ENCODE data around the gene PARP16. TPM values are rescaled to one million over a fixed set of nuclear protein-coding genes. Genes with fewer than 3 reads are reported as not detected.

PARP16 gene, protein sequence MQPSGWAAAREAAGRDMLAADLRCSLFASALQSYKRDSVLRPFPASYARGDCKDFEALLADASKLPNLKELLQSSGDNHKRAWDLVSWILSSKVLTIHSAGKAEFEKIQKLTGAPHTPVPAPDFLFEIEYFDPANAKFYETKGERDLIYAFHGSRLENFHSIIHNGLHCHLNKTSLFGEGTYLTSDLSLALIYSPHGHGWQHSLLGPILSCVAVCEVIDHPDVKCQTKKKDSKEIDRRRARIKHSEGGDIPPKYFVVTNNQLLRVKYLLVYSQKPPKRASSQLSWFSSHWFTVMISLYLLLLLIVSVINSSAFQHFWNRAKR
- total RNA-seq, result 10 to 100 TPM; 20.8 to 21.4 TPM
- 10 to 100 TPM; 27.1 to 27.2 TPM for polyA plus RNA-seq

GRCh38 chr15:65286704-65287519 is at the start of gene PARP16:
TSS of gene PARP16 (minus strand) at chr15:65286883. CDS start at chr15:65286426, 457 bp downstream.
- Mint-ChIP-seq H3K27me3 (no peaks in the 10 kb centered on the region), H3K9me3 (no peaks in the 10 kb centered on the region), H3K36me3 (peaks cover 0 to 7% of the 10 kb centered on the region in 2 donors), H3K27ac (peak within 1 kb of the TSS; percentile 80 to 97 (median 95)), H3K4me1 (peaks cover 28 to 43% (median 34%) of the 10 kb centered on the region in 4 donors), H3K4me3 (peak within 1 kb of the TSS; percentile 87 to 92 (median 90))
- Histone ChIP-seq H3K27me3 (ENCODE audit: insufficient read depth, low read length) (no peaks in the 10 kb centered on the region), H3K9me3 (ENCODE audit: control insufficient read depth in 1 of 2, low read length in 2 of 2) (no peaks in the 10 kb centered on the region), H3K4me3 (ENCODE audit: low read length in 2 of 2) (peak within 1 kb of the TSS; percentile 68 to 78), H3K36me3 (ENCODE audit: insufficient read depth, low read length) (no peaks in the 10 kb centered on the region), H3K27ac (ENCODE audit: low read depth, low read length) (peak within 1 kb of the TSS; percentile 86), H3K4me1 (ENCODE audit: insufficient read depth, low read length) (peaks cover 29% of the 10 kb centered on the region)
- intact Hi-C loops (cut with micrococcal nuclease), result loop anchor here (1.0 to 5.0 kb wide), 5 partner anchors 8 to 1125 kb away; partner anchors contain the start of genes CLPX, PPIB, RNU5B-1 and SPG21
- DNase-seq, result peak; percentile 89 to 92 (median 90)
- POLR2A ChIA-PET (ENCODE audit: partially characterized antibody), result interaction anchor here (0.5 to 5.3 kb wide), 21 partner anchors 9 to 1277 kb away, joined by 3 to 92 read pairs (median 4); partner anchors contain the start of genes CLPX, INTS14, PDCD7 and RNU5A-1
- CTCF ChIA-PET (ENCODE audit: partially characterized antibody), result interaction anchor here (0.8 to 4.3 kb wide), 12 partner anchors 9 to 253 kb away, joined by 3 to 36 read pairs (median 5); partner anchors contain the start of genes CLPX and RNU5B-1

- ChIA-PET CTCF (ENCODE audit: partially characterized antibody) (no interaction called here), POLR2A (ENCODE audit: partially characterized antibody) (no interaction called here)
- Mint-ChIP-seq H3K4me3 (no peak overlapping the region), H3K4me1 (no peaks in the 10 kb centered on the region), H3K27ac (no peak overlapping the region), H3K27me3 (peaks cover 6 to 10% of the 10 kb centered on the region in 2 donors), H3K9me3 (peaks cover 0 to 1% (median 0%) of the 10 kb centered on the region in 8 donors), H3K36me3 (no peaks in the 10 kb centered on the region)
- no peaks in the 10 kb centered on the region for H3K4me1 ChIP-seq (ENCODE audit: insufficient read depth, low read length)
- H3K36me3 ChIP-seq (ENCODE audit: insufficient read depth, low read length), result no peaks in the 10 kb centered on the region
- intact Hi-C loops (cut with micrococcal nuclease), result no loop called here
- no peak for DNase-seq
- no peaks in the 10 kb centered on the region for H3K27me3 ChIP-seq (ENCODE audit: insufficient read depth, low read length)
- no peak overlapping the region for H3K4me3 ChIP-seq (ENCODE audit: low read length in 2 of 2)
- H3K27ac ChIP-seq (ENCODE audit: low read depth, low read length), result no peak overlapping the region
- H3K9me3 ChIP-seq (ENCODE audit: control insufficient read depth in 1 of 2, low read length in 2 of 2), result no peaks in the 10 kb centered on the region
Measured at GRCh38 chr15:65335278-65336055, 48.8 kb upstream of the PARP16 start.

- H3K27me3 ChIP-seq (ENCODE audit: insufficient read depth, low read length), result no peaks in the 10 kb centered on the region
- no peak for DNase-seq
- no peak overlapping the region for H3K27ac ChIP-seq (ENCODE audit: low read depth, low read length)
- no peaks in the 10 kb centered on the region for H3K36me3 ChIP-seq (ENCODE audit: insufficient read depth, low read length)
- H3K27me3 Mint-ChIP-seq, result peaks cover 3 to 11% of the 10 kb centered on the region in 2 donors
- ChIA-PET POLR2A (ENCODE audit: partially characterized antibody) (no interaction called here), CTCF (ENCODE audit: partially characterized antibody) (no interaction called here)
- intact Hi-C loops (cut with micrococcal nuclease), result no loop called here
- H3K4me3 Mint-ChIP-seq, result no peak overlapping the region
- H3K9me3 ChIP-seq (ENCODE audit: control insufficient read depth in 1 of 2, low read length in 2 of 2), result no peaks in the 10 kb centered on the region
- H3K4me1 ChIP-seq (ENCODE audit: insufficient read depth, low read length), result no peaks in the 10 kb centered on the region
- H3K27ac Mint-ChIP-seq, result no peak overlapping the region
- H3K36me3 Mint-ChIP-seq, result no peaks in the 10 kb centered on the region
- H3K4me1 Mint-ChIP-seq, result no peaks in the 10 kb centered on the region
- H3K9me3 Mint-ChIP-seq, result no peaks in the 10 kb centered on the region
- H3K4me3 ChIP-seq (ENCODE audit: low read length in 2 of 2), result no peak overlapping the region
Measured at GRCh38 chr15:65334586-65335231, 48.0 kb upstream of the PARP16 start.

DNA sequence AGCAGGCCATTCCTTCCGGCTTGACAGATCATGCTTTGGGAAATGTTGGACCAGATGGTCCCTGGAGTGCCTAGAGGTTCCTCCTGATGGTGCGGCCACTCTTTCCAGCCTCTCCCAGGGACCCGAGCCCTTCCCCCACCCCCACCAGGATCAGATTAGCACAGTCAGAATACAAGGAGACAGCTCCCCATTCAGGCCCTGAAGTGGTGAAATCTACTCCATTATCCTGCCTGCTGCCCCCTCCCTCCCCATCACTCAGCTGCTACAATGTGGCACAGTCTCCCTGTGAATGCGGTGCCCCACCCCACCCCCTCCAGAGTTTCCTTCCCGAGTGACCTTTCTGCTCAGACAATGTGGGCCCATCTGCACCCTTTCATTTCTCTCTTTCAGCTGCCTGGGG is 47.2 kb upstream of the PARP16 start:
- Histone ChIP-seq H3K36me3 (ENCODE audit: insufficient read depth, low read length) (no peaks in the 10 kb centered on the region), H3K4me3 (ENCODE audit: low read length in 2 of 2) (no peak overlapping the region), H3K27ac (ENCODE audit: low read depth, low read length) (no peak overlapping the region), H3K27me3 (ENCODE audit: insufficient read depth, low read length) (no peaks in the 10 kb centered on the region), H3K4me1 (ENCODE audit: insufficient read depth, low read length) (no peaks in the 10 kb centered on the region), H3K9me3 (ENCODE audit: control insufficient read depth in 1 of 2, low read length in 2 of 2) (no peaks in the 10 kb centered on the region)
- Mint-ChIP-seq H3K4me3 (no peak overlapping the region), H3K27me3 (peaks cover 1 to 9% of the 10 kb centered on the region in 2 donors), H3K9me3 (no peaks in the 10 kb centered on the region), H3K4me1 (no peaks in the 10 kb centered on the region), H3K36me3 (no peaks in the 10 kb centered on the region), H3K27ac (no peak overlapping the region)
- intact Hi-C loops (cut with micrococcal nuclease), result no loop called here
- ChIA-PET CTCF (ENCODE audit: partially characterized antibody) (no interaction called here), POLR2A (ENCODE audit: partially characterized antibody) (no interaction called here)
- no peak for DNase-seq

- no peak for DNase-seq
- H3K27ac Mint-ChIP-seq, result no peak overlapping the region
- H3K27me3 ChIP-seq (ENCODE audit: insufficient read depth, low read length), result no peaks in the 10 kb centered on the region
- H3K4me1 Mint-ChIP-seq, result no peaks in the 10 kb centered on the region
- H3K4me3 ChIP-seq (ENCODE audit: low read length in 2 of 2), result no peak overlapping the region
- intact Hi-C loops (cut with micrococcal nuclease), result no loop called here
- POLR2A ChIA-PET (ENCODE audit: partially characterized antibody), result no interaction called here
- no peaks in the 10 kb centered on the region for H3K4me1 ChIP-seq (ENCODE audit: insufficient read depth, low read length)
- H3K27me3 Mint-ChIP-seq, result peaks cover 0 to 9% of the 10 kb centered on the region in 2 donors
- H3K27ac ChIP-seq (ENCODE audit: low read depth, low read length), result no peak overlapping the region
- CTCF ChIA-PET (ENCODE audit: partially characterized antibody), result no interaction called here
- no peaks in the 10 kb centered on the region for H3K9me3 ChIP-seq (ENCODE audit: control insufficient read depth in 1 of 2, low read length in 2 of 2)
- no peak overlapping the region for H3K4me3 Mint-ChIP-seq
- H3K36me3 ChIP-seq (ENCODE audit: insufficient read depth, low read length), result no peaks in the 10 kb centered on the region
- H3K9me3 Mint-ChIP-seq, result no peaks in the 10 kb centered on the region
- no peaks in the 10 kb centered on the region for H3K36me3 Mint-ChIP-seq
Measured at GRCh38 chr15:65333148-65333820, 46.6 kb upstream of the PARP16 start.

- POLR2A ChIA-PET (ENCODE audit: partially characterized antibody), result no interaction called here
- H3K4me3 ChIP-seq (ENCODE audit: low read length in 2 of 2), result no peak overlapping the region
- H3K4me1 ChIP-seq (ENCODE audit: insufficient read depth, low read length), result no peaks in the 10 kb centered on the region
- intact Hi-C loops (cut with micrococcal nuclease), result no loop called here
- no peaks in the 10 kb centered on the region for H3K9me3 ChIP-seq (ENCODE audit: control insufficient read depth in 1 of 2, low read length in 2 of 2)
- Mint-ChIP-seq H3K9me3 (no peaks in the 10 kb centered on the region), H3K27me3 (peaks cover 0 to 9% of the 10 kb centered on the region in 2 donors), H3K4me3 (no peak overlapping the region), H3K27ac (no peak overlapping the region), H3K36me3 (no peaks in the 10 kb centered on the region), H3K4me1 (no peaks in the 10 kb centered on the region)
- H3K27ac ChIP-seq (ENCODE audit: low read depth, low read length), result no peak overlapping the region
- H3K36me3 ChIP-seq (ENCODE audit: insufficient read depth, low read length), result no peaks in the 10 kb centered on the region
- CTCF ChIA-PET (ENCODE audit: partially characterized antibody), result interaction anchor here (5.4 kb wide), 1 partner anchor 13 kb away, joined by 26 read pairs; no protein-coding TSS in a partner anchor
- no peak for DNase-seq
- H3K27me3 ChIP-seq (ENCODE audit: insufficient read depth, low read length), result no peaks in the 10 kb centered on the region
Measured at GRCh38 chr15:65332391-65333147, 45.9 kb upstream of the PARP16 start.
